Motor neuron (in vitro differentiated cells): ENCODE measurements around the gene PSMD10. TPM values are rescaled to one million over a fixed set of nuclear protein-coding genes. Genes with fewer than 3 reads are reported as not detected.

Experiments used
- ATAC-seq, 8 experiments: fragments of 200-7000 bp; cut with Tn5 transposase; replicated peaks in 6 of 8; 2 replicates each; pipeline ENCODE4 v1.8.0; 2021; ENCODE audit warnings: mild to moderate bottlenecking in 8 of 8, moderate library complexity in 8 of 8
- H3K27ac ChIP-seq, 2 donors: fragments of 250-450 bp; sonication (Bioruptor Pico); 2 replicates each; pipeline ENCODE4 v1.9.0; 2021; ENCODE audit warnings: antibody characterized with exemption in 2 of 2, mild to moderate bottlenecking in 2 of 2, moderate library complexity in 1 of 2
- H3K4me1 ChIP-seq, 2 donors: fragments of 250-450 bp; sonication (Bioruptor Pico); replicated peaks in 1 of 2; 2 replicates each; pipeline ENCODE4 v1.6.1; 2021; ENCODE audit warnings: antibody characterized with exemption in 2 of 2, mild to moderate bottlenecking in 2 of 2, moderate library complexity in 1 of 2
- H3K4me3 ChIP-seq, 5 donors: fragments of 250-450 bp; sonication (Bioruptor Pico); 2 replicates each; pipeline ENCODE4 v1.9.0; 2021; ENCODE audit warnings: antibody characterized with exemption in 5 of 5, mild to moderate bottlenecking in 5 of 5, moderate library complexity in 4 of 5
- WGBS, 10 experiments: fragments of 450-650 bp; shearing (Covaris generic); methylation state at CpG; one replicate each; pipeline ENCODE4 v1.0.0; 2022; 5-methylcytosine and 5-hydroxymethylcytosine counted together
- in situ Hi-C, 9 experiments: fragments of 400-800 bp; cut with MboI; loops; one replicate each; pipeline ENCODE4 v1.15.0; 2021; ENCODE audit warnings: low sequenced_read_pairs in 9 of 9, low pct_unique_long_range_greater_than_20kb in 2 of 9; ENCODE audit not compliant: unreplicated experiment in 9 of 9
- total RNA-seq, 8 experiments: library from RNA; unstranded; fragments of 300-600 nt; gene quantifications; 2 replicates each; pipeline versions ENCODE4 v1.2.3 to v1.2.4, GENCODE V29; 2022

PSMD10 gene
- total RNA-seq, 8 experiments from 2014 or later: 44.7 to 97.8 (median 66.6) TPM

DNA sequence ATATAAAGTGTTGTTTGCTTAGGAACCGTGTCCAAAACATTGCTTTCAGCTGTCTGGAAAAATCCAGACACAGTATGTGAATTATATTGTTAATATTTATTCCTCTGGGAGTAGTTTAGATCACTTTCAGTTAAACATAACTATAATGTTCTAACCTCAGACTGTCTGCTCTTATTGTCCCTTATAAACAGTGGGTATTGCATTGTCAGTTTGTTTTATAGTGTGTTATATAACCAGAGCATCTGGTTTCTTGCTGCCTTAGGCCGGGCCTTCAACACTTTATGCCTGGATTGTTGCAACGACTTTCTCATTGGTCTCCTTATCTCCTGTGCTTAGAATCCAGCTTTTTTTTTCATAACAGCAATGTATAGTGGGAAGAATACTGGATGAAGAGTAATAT, 26.6 kb upstream of the PSMD10 start:
- no peaks in the 10 kb centered on the region for H3K4me1 ChIP-seq
- no peak for ATAC-seq
- H3K27ac ChIP-seq: no peak overlapping the region
- WGBS, 10 experiments: 18 to 90% (median 51%) methylated on average over 2 to 3 of the region's 3 CpGs; no CpG with 5 or more reads in 6 of the 10 experiments
- in situ Hi-C loops: no loop called here
- no peak overlapping the region for H3K4me3 ChIP-seq

- ATAC-seq: no peak
- H3K4me3 ChIP-seq: no peak overlapping the region
- in situ Hi-C loops: no loop called here
- H3K27ac ChIP-seq: no peak overlapping the region
- no peaks in the 10 kb centered on the region for H3K4me1 ChIP-seq
These were observed 23.2 kb upstream of the PSMD10 start for GRCh38 chrX:108114541-108114940.

DNA sequence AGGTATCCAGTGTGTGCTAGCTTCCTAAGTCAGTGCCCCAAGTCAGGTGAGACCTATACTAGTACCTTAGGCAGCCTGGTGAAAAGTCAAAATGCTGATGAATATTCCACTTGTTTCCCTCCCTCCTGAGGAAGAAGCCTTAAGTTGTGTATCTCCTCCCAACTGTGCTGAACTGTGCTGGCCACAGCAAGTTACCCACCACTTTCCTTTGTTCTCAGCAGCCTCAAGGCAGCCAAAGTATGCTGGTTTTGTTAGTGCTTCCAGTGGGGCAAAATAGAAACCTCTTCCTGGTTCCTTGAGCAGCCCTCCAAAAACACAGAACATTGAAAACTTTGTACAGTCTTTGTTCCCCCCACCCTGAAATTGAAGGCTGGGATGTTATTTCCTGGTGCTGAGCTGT, 14.1 kb upstream of the PSMD10 start:
- no peaks in the 10 kb centered on the region for H3K4me1 ChIP-seq
- no peak overlapping the region for H3K4me3 ChIP-seq
- no peak for ATAC-seq
- H3K27ac ChIP-seq: no peak overlapping the region
- in situ Hi-C loops: no loop called here

DNA sequence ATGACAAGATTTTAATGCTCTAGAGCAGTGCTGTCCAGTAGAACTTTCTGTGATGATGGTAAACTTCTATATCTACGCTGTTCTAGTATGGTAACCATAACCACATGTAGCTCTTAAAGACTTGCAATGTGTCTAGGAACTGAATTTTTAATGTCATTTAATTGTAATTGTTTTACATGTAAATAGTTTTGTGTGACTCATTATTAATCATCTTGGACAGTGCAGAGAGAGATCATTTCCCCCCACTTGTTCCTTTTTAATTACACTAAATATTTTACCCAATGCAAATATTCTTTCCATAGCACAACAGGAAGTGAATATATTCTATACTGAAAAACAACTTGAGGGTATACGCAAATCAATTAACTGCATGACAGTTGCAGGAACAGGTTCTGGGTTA, 6.0 kb upstream of the PSMD10 start:
- peak in 1 of 8 experiments; percentile 31 for ATAC-seq
- H3K4me1 ChIP-seq: no peaks in the 10 kb centered on the region
- in situ Hi-C loops: no loop called here
- 0 to 100% (median 50%) methylated on average over 1 to 2 of the region's 2 CpGs; no CpG with 5 or more reads in 5 of the 10 experiments for WGBS, 10 experiments
- no peak overlapping the region for H3K27ac ChIP-seq
- H3K4me3 ChIP-seq: no peak overlapping the region

DNA sequence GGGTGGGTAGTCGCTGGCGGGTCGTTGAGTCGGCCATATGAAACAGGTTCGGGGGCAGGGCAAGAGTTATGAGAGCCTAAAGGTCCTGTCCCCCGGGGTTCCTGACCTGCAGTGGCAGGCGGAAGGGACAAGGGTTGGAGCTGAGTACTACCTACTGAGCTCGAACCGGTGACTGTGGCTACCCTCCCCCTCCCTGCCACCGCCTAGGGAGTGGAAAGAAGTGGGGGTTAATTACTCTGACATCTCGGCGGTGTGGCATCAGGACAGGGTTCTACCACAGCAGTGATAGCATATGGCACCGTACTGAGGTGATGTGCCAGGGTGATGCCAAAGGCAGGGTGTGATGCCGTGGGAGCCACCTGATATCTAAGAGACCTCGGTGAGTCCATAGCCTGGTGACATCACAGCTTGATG, 543 bp upstream of the PSMD10 start:
- Histone ChIP-seq H3K27ac (peak overlapping the region; percentile 33 to 56), H3K4me1 (no peaks in the 10 kb centered on the region), H3K4me3 (peak overlapping the region; percentile 44 to 99 (median 51))
- in situ Hi-C loops: no loop called here
- ATAC-seq: peak; percentile 36 to 62 (median 54)
- WGBS, 10 experiments: 28% methylated on average over 10 of the region's 15 CpGs; no CpG with 5 or more reads in 9 of the 10 experiments

DNA sequence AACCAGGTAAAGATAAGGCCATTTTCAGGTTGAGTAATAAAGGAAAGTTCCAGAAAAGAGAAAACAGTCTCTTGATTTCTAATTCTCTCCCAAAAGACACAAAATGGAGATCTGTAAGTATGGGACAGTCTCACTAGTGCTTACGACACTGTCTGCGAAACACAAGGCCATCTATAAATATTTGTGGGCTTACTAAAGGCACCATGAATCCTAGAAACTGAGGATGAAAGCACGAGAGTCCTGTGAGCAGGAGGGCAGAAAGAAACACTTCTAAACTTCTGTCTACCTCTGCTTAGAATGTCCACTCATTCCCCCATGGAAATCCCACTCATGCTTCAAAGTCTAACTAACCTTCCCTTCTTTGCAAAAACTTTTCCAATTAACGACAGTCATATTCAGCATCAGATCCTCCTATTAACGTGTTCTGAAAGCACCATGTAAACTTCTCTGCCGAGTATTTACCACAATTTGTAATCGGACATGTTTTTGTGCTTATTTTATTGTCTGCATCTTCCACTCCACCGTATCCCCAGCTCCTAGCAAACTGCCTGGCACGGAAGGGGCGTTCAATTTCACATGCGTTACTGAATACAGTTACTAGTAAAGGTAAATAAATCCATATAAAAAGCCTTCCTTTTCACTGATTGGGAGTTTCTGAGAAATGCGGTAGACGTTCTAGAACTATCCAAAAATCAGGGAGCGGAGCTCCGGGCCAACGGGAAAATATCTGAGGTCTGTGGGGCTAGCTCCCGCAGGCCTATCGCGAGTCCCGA, 665 bp downstream of the PSMD10 start:
- no peak for ATAC-seq
- Histone ChIP-seq H3K27ac (peak overlapping the region; percentile 76 to 84), H3K4me3 (peak overlapping the region; percentile 44 to 99 (median 56)), H3K4me1 (no peaks in the 10 kb centered on the region)
- in situ Hi-C loops: no loop called here
- 0 to 34% (median 10%) methylated on average over 1 to 12 of the region's 20 CpGs; no CpG with 5 or more reads in 4 of the 10 experiments for WGBS, 10 experiments

DNA sequence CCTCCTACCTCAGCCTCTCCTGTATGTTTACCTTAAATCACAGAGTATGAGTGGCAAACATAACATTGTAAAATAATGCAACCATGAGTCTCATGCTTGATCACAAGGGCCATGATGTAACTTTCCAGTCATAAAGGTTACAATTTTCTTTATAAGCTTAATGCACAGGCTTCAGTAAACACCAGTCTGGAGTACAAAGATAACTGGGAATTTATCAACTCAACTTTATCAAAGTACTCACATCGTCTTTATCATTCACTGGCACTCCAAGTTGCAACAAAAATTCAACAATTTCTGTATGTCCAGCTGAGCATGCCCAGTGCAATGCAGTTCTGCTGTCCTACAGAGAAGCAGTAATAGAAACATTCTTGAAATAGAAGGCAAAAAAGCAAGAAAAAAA, 2.8 kb downstream of the PSMD10 start:
- in situ Hi-C loops: no loop called here
- Histone ChIP-seq H3K4me3 (no peak overlapping the region), H3K27ac (no peak overlapping the region), H3K4me1 (no peaks in the 10 kb centered on the region)
- no peak for ATAC-seq
- WGBS, 10 experiments: 50 to 86% methylated on average over 1 of the region's 1 CpG; no CpG with 5 or more reads in 8 of the 10 experiments

DNA sequence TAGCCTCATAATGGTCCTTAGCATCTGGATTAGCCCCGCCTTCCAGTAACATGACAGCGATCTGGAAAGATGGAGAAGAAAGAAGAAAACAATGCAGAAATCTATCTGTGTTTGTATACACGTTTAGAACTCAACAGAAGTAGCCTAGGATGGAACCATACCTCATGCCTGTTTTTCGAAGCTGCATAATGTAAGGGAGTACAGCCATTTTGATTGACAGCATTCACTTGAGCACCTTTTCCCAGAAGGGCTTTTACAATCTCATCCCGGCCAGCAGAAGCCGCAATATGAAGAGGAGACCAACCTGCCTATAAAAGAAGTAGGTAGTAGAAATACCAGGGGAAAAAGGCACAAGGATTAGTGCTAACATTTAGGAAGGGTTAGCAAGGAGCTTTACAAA, 3.5 kb downstream of the PSMD10 start:
- WGBS, 10 experiments: 60 to 80% (median 64%) methylated on average over 1 to 6 of the region's 6 CpGs; no CpG with 5 or more reads in 6 of the 10 experiments
- no peak overlapping the region for H3K4me3 ChIP-seq
- H3K27ac ChIP-seq: no peak overlapping the region
- no peaks in the 10 kb centered on the region for H3K4me1 ChIP-seq
- no peak for ATAC-seq
- in situ Hi-C loops: no loop called here

DNA sequence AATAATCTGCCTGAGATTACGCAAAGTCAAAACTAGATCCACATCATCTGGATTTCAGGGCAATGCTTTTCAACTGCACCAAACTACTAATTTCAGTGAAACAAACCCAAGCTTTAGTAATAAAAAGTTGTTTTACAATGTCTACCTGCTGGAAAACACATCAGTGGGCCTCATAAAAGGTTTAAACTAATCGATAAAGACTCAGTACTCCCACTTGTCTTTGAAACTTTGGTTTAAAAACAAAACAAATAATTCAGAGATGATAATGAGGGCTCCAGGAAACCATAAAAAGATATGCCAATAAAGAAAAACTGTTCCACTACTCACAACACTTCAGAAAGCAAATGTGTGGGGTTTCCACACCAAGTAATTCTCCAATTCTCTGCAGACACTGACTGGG, 10.2 kb downstream of the PSMD10 start:
- H3K4me1 ChIP-seq: no peaks in the 10 kb centered on the region
- H3K4me3 ChIP-seq: no peak overlapping the region
- WGBS, 10 experiments: 61 to 100% (median 100%) methylated on average over 1 to 2 of the region's 2 CpGs; no CpG with 5 or more reads in 5 of the 10 experiments
- in situ Hi-C loops: no loop called here
- no peak for ATAC-seq
- no peak overlapping the region for H3K27ac ChIP-seq

GRCh38 chrX:108072746-108073145, 18.6 kb downstream of the PSMD10 start:
- Histone ChIP-seq H3K4me1 (no peaks in the 10 kb centered on the region), H3K4me3 (no peak overlapping the region), H3K27ac (no peak overlapping the region)
- WGBS, 10 experiments: 45 to 73% methylated on average over 2 to 3 of the region's 5 CpGs; no CpG with 5 or more reads in 8 of the 10 experiments
- in situ Hi-C loops: no loop called here
- no peak for ATAC-seq

GRCh38 chrX:108071578-108071977, 19.8 kb downstream of the PSMD10 start:
- H3K4me1 ChIP-seq: no peaks in the 10 kb centered on the region
- no peak overlapping the region for H3K4me3 ChIP-seq
- ATAC-seq: no peak
- 58 to 100% (median 100%) methylated on average over 1 of the region's 1 CpG; no CpG with 5 or more reads in 6 of the 10 experiments for WGBS, 10 experiments
- no peak overlapping the region for H3K27ac ChIP-seq
- in situ Hi-C loops: no loop called here

- ATAC-seq: no peak
- in situ Hi-C loops: no loop called here
- Histone ChIP-seq H3K4me1 (no peaks in the 10 kb centered on the region), H3K27ac (no peak overlapping the region), H3K4me3 (no peak overlapping the region)
- WGBS, 10 experiments: 34 to 49% methylated on average over 3 of the region's 4 CpGs; no CpG with 5 or more reads in 8 of the 10 experiments
These were observed 20.5 kb downstream of the PSMD10 start for GRCh38 chrX:108070891-108071290.

DNA sequence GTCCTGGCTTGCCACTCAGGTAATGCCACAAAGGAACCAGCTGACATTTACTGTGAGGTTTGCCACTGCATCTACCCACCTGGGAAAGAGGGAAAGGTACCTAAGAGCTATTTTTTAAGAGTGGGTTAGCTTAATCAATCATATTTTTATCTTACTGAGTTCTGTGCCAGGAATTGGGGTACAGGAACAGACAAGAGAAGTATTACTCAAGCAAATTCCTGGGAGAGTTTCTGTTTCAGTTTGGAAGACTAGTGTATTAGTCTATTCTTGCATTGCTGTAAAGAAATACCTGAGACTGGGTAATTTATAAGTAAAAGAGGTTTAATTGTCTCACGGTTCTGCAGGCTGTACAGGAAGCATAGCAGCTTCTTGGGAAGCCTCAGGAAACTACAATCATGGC, 23.2 kb downstream of the PSMD10 start:
- H3K4me3 ChIP-seq: no peak overlapping the region
- in situ Hi-C loops: no loop called here
- H3K27ac ChIP-seq: no peak overlapping the region
- no peaks in the 10 kb centered on the region for H3K4me1 ChIP-seq
- no CpG with 5 or more reads among the region's 1 CpG for WGBS, 10 experiments
- ATAC-seq: no peak

DNA sequence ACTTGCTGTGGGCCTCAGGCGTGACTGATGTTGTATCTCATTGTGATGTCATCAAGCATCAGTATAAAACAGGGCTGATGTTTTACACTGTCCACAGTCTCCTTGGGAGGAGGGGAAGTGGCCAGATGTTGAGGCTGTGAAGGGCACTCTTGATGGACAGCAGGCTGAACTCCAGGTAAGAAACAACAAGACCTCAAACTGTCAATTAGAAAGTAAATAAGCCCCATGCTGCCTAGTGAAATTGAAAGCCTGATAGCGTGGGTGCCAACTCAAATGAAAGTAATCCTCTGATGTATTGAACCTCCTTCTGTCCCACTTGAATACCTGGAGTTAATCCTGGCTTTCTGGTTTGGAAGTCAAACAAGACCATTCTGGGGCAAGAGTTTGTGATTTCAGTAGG, 26.7 kb downstream of the PSMD10 start:
- no peak for ATAC-seq
- in situ Hi-C loops: no loop called here
- 63 to 100% (median 80%) methylated on average over 1 to 2 of the region's 2 CpGs; no CpG with 5 or more reads in 7 of the 10 experiments for WGBS, 10 experiments

More for the DNA sequence above, 26.7 kb downstream of the PSMD10 start:
- Histone ChIP-seq H3K4me3 (no peak overlapping the region), H3K27ac (no peak overlapping the region), H3K4me1 (no peaks in the 10 kb centered on the region)
